OCI-LY3 (cell line): Measurements from ENCODE around the gene LHFPL3.

ENCODE experiments used
- H2AFZ ChIP-seq: fragments of 200-600, 300-600 bp; shearing (Covaris generic); 2 replicates; pipeline ENCODE4 v1.6.0; 2014; ENCODE audit warnings: antibody characterized with exemption, low read depth, low read length
- H3K27ac ChIP-seq: fragments of 200-600, 300-600 bp; sonication (generic); 2 replicates; pipeline ENCODE4 v1.5.1; 2014; ENCODE audit warnings: mild to moderate bottlenecking, low read length, moderate library complexity, mixed read lengths
- H3K27me3 ChIP-seq: fragments of 200-600, 300-600 bp; sonication (generic); 2 replicates; pipeline ENCODE4 v1.6.1; 2014; ENCODE audit warnings: low read depth, low read length, mixed read lengths
- H3K36me3 ChIP-seq: fragments of 200-600, 300-600 bp; sonication (generic); replicated peaks from 2 replicates; pipeline ENCODE3; 2014; ENCODE audit warnings: low read depth, low read length, mixed read lengths
- H3K4me1 ChIP-seq: fragments of 300-600, 200-600 bp; sonication (generic); 2 replicates; pipeline ENCODE4 v1.6.1; 2014; ENCODE audit warnings: low read length, mixed read lengths
- H3K4me2 ChIP-seq: fragments of 200-600, 300-600 bp; sonication (generic); 2 replicates; pipeline ENCODE4 v1.6.1; 2014; ENCODE audit warnings: low read length, mixed read lengths
- H3K4me3 ChIP-seq: fragments of 300-600, 200-600 bp; sonication (generic); 2 replicates; pipeline ENCODE4 v1.5.1; 2014; ENCODE audit warnings: antibody characterized with exemption, mild to moderate bottlenecking, low read length, moderate library complexity
- H3K79me2 ChIP-seq: fragments of 300-600, 200-600 bp; shearing (Covaris generic); 2 replicates; pipeline ENCODE4 v1.6.1; 2014; ENCODE audit warnings: mild to moderate bottlenecking, low read length, mixed read lengths
- H3K9ac ChIP-seq: fragments of 300-600, 200-600 bp; shearing (Covaris generic); 2 replicates; pipeline ENCODE4 v1.6.0; 2014; ENCODE audit warnings: mild to moderate bottlenecking, low read length, moderate library complexity
- H3K9me3 ChIP-seq: fragments of 200-600, 300-600 bp; shearing (Covaris generic); 2 replicates; pipeline ENCODE4 v1.6.1; 2014; ENCODE audit warnings: low read length, mixed read lengths; ENCODE audit not compliant: insufficient read depth
- H4K20me1 ChIP-seq: fragments of 200-600, 300-600 bp; sonication (generic); 2 replicates; pipeline ENCODE4 v1.6.1; 2016; ENCODE audit warnings: low read length, mixed read lengths; ENCODE audit not compliant: insufficient read depth
- CTCF ChIP-seq: fragments of 200-600, 300-600 bp; sonication (generic); IDR thresholded peaks from 2 replicates; pipeline ENCODE4 v1.5.1; 2014; ENCODE audit warnings: antibody characterized with exemption, low read length, low read depth
- EZH2phosphoT487 ChIP-seq: fragments of 200-600 bp; shearing (Covaris generic); IDR thresholded peaks from 2 replicates; pipeline ENCODE4 v1.6.1; 2018; ENCODE audit warnings: antibody characterized with exemption, mixed run types, low read depth

LHFPL3 gene

DNA sequence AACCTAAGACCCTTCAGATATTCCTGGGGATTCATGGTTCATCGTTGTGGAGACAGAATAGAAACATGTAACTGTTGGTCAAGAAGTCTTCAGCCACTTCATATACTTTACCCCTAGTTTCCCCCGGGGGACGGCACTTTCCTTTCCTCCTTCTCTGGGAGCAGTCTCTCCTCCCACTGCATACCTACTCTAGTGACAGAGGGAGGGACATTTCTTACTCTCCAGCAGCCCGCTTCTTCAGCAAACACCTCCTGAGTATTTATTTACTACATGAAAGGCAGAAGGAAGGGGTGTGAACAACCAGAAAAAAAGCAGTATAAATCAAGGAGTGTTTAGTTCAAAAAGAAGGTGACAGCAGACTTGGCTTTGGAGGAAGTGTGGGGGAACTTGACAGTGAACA, 69.0 kb downstream of the LHFPL3 start:
- Histone ChIP-seq H3K79me2 (no peaks in the 10 kb centered on the region), H3K27me3 (no peaks in the 10 kb centered on the region), H3K27ac (no peak overlapping the region), H4K20me1 (no peaks in the 10 kb centered on the region), H3K9me3 (no peaks in the 10 kb centered on the region), H3K4me2 (peak overlapping the region; percentile 11; the same call in 1 of the 2 replicates), H3K4me1 (peaks cover 4% of the 10 kb centered on the region; the same call in 1 of the 2 replicates), H3K9ac (no peak overlapping the region), H3K36me3 (no peaks in the 10 kb centered on the region), H2AFZ (peak overlapping the region; percentile 59; the same call in 1 of the 2 replicates), H3K4me3 (no peak overlapping the region)
- TF ChIP-seq CTCF (no peak), EZH2phosphoT487 (no peak)

GRCh38 chr7:104408371-104408770, 80.0 kb downstream of the LHFPL3 start:
- Histone ChIP-seq H3K27ac (no peak overlapping the region), H2AFZ (no peak overlapping the region), H4K20me1 (no peaks in the 10 kb centered on the region), H3K9ac (no peak overlapping the region), H3K79me2 (0 out of 2 replicates have a peak, but pooled peaks cover 8% of the 10 kb centered on the region), H3K4me1 (peaks cover 17% of the 10 kb centered on the region; the same call in 1 of the 2 replicates), H3K27me3 (no peaks in the 10 kb centered on the region), H3K4me3 (no peak overlapping the region), H3K9me3 (no peaks in the 10 kb centered on the region), H3K4me2 (no peak overlapping the region), H3K36me3 (peaks cover 3% of the 10 kb centered on the region)
- TF ChIP-seq CTCF (no peak), EZH2phosphoT487 (no peak)

DNA sequence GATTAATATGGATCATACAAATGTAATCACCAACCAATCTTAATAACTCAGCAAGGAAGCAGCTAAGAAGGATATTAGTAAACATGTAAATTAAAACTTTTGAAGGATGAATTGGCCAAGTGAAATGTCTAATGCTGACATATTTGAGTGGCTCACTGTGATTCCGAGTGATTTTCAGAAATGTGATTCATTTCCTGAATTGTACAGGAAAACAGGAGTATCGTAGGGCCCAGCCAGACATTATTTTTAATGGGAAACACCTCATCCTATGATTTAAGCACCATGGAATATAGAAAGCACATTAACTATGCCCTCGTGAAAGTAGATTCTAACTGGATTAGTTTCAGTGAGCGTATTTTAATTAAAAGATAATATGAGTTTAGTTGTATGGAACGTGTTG, 82.3 kb downstream of the LHFPL3 start:
- peaks cover 30% of the 10 kb centered on the region for H3K4me1 ChIP-seq
- no peak overlapping the region for H3K4me3 ChIP-seq
- no peaks in the 10 kb centered on the region for H3K27me3 ChIP-seq
- no peak overlapping the region for H3K27ac ChIP-seq
- H3K79me2 ChIP-seq = 0 out of 2 replicates have a peak, but pooled peaks cover 11% of the 10 kb centered on the region
- no peak for TF ChIP-seq CTCF
- TF ChIP-seq EZH2phosphoT487 = no peak
- H3K9ac ChIP-seq = no peak overlapping the region
- H2AFZ ChIP-seq = no peak overlapping the region
- H3K9me3 ChIP-seq = no peaks in the 10 kb centered on the region
- peaks cover 3% of the 10 kb centered on the region for H3K36me3 ChIP-seq
- no peaks in the 10 kb centered on the region for H4K20me1 ChIP-seq
- H3K4me2 ChIP-seq = no peak overlapping the region

- Histone ChIP-seq H3K4me2 (no peak overlapping the region), H3K79me2 (0 out of 2 replicates have a peak, but pooled peaks cover 7% of the 10 kb centered on the region), H2AFZ (no peak overlapping the region), H3K27me3 (no peaks in the 10 kb centered on the region), H3K9me3 (no peaks in the 10 kb centered on the region), H3K27ac (no peak overlapping the region), H4K20me1 (no peaks in the 10 kb centered on the region), H3K4me3 (no peak overlapping the region), H3K4me1 (peaks cover 33% of the 10 kb centered on the region), H3K36me3 (no peaks in the 10 kb centered on the region), H3K9ac (no peak overlapping the region)
- TF ChIP-seq EZH2phosphoT487 (no peak), CTCF (no peak)
These were observed 84.5 kb downstream of the LHFPL3 start for GRCh38 chr7:104412911-104413310.
